HEK293 (cell line): ENCODE data around the gene TPRA1.

Experiments
- CTCF ChIP-seq: fragments of 450-650 bp; formaldehyde crosslinking; IDR thresholded peaks from 2 replicates; pipeline ENCODE4 v1.5.1; 2016; ENCODE audit warnings: missing biosample characterization, missing genetic modification characterization
- GLIS2 ChIP-seq: fragments of 450-650 bp; formaldehyde crosslinking; IDR thresholded peaks from 2 replicates; pipeline ENCODE4 v1.5.1; 2016; ENCODE audit warnings: missing biosample characterization, missing genetic modification characterization
- KLF10 ChIP-seq: fragments of 450-650 bp; IDR thresholded peaks from 2 replicates; pipeline ENCODE4 v1.5.1; 2018; ENCODE audit warnings: missing biosample characterization, mild to moderate bottlenecking, missing genetic modification characterization
- ZBTB7A ChIP-seq: fragments of 450-650 bp; formaldehyde crosslinking; IDR thresholded peaks from 2 replicates; pipeline ENCODE4 v1.5.1; 2016; ENCODE audit warnings: low read depth, missing biosample characterization, missing genetic modification characterization
- ZNF324 ChIP-seq: fragments of 450-650 bp; formaldehyde crosslinking; IDR thresholded peaks from 2 replicates; pipeline ENCODE4 v1.5.1; 2016; ENCODE audit warnings: missing biosample characterization, missing genetic modification characterization
- ZNF433 ChIP-seq: fragments of 450-650 bp; formaldehyde crosslinking; IDR thresholded peaks from 2 replicates; pipeline ENCODE4 v1.5.1; 2016; ENCODE audit warnings: missing biosample characterization, missing genetic modification characterization, low read depth
- ZNF571 ChIP-seq: fragments of 450-650 bp; formaldehyde crosslinking; IDR thresholded peaks from 2 replicates; pipeline ENCODE4 v1.5.0; 2017; ENCODE audit warnings: missing biosample characterization, missing genetic modification characterization

GRCh38 chr3:127622031-127622430, 31.5 kb upstream of the TPRA1 start:
- TF ChIP-seq ZNF433 (tag by site-specific recombination): no peak
- TF ChIP-seq ZNF324 (tag by site-specific recombination): no peak
- TF ChIP-seq GLIS2 (tag by site-specific recombination): no peak
- TF ChIP-seq ZBTB7A (tag by site-specific recombination): no peak
- no peak for TF ChIP-seq KLF10 (tag by site-specific recombination)
- TF ChIP-seq CTCF (tag by site-specific recombination): no peak
- TF ChIP-seq ZNF571 (tag by site-specific recombination): no peak
